ENCODE measurements around the gene CSF1.

CSF1 gene

DNA sequence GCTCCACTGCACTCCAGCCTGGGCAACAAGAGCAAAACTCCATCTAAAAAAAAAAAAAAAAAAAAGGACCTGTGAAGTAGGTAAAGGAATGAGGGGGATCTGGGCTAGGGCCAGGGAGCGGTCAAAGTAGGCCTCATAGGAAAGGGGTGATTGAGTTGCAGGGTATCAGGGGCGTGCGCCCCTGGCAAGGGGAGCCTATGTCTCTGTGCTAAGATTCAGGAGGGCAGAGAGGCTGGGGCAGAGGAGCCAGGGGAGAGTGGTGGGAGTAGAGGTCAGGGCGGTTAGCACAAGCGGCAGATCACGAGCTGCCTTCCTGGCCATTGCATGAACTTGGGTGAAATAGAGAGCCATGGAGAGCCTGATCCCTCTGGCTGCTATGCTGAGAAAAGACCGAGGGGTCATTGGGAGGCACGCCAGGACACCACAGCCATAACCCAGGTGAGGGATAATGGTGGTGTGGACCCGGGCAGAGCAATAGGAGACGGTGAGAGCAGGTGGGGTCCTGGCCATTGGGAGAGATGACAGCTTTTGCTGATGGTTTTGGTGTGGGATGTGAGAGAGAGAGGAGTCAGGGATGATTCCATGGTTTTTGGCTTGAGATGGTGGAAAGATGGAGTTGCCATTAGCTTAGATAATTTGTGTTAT lies 30.6 kb upstream of the CSF1 start:
- H3K27ac Mint-ChIP-seq, result peak overlapping the region; percentile 15 to 60
- no peak overlapping the region for H3K4me3 Mint-ChIP-seq
- peaks cover 11% of the 10 kb centered on the region for H3K4me1 Mint-ChIP-seq
- no peak for DNase-seq
- H3K9me3 Mint-ChIP-seq, result no peaks in the 10 kb centered on the region
- no peaks in the 10 kb centered on the region for H3K27me3 Mint-ChIP-seq
- no peak for ATAC-seq

DNA sequence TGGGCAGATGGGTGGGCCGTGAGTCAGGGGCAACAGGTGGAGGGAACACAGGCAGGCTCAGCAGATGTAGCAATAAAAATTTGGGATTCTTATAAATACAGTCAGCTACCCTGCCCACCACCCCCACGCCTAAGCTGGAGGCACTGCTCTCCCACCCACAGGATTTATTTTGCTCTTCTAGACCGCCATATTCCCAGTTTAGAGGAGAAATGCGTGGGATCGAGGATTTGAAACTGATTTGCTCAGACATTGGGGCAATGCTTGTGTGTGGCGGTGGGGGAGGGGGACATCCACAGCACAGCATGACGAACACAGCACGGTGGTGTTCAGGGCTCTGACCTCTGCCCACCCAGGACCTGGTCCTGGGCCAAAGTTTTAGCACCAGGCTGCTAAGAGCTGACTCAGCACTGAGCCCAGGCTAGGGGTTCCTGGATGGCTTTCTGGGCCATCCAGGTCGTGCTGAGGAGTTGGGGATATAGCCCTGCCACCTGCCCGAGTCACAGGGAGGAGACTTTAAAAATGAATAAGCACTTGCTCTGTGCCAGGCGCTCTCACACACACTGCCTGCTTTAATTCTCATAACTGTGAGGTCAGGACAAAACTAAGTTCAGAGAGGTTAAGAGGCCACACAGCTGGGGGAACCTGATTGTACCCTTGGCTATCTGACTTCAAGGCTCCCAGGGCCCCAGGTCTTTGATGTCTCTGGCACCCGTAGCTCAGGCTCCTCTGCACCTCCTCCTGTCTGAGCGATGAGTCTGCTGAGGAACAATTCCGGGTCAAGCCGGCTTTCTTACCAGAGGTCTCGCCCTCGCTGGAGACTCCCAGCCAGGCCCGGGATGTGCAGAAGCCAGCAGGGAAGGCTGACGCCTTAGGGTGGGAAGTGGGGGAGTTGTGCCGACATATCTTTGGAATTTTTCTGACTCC lies 29.4 kb upstream of the CSF1 start:
- H3K9me3 Mint-ChIP-seq, result no peaks in the 10 kb centered on the region
- H3K27me3 Mint-ChIP-seq, result no peaks in the 10 kb centered on the region
- peak overlapping the region; percentile 51 to 54 for H3K27ac Mint-ChIP-seq
- no peak for DNase-seq
- H3K4me3 Mint-ChIP-seq, result no peak overlapping the region
- no peak for ATAC-seq
- peaks cover 11% of the 10 kb centered on the region for H3K4me1 Mint-ChIP-seq

DNA sequence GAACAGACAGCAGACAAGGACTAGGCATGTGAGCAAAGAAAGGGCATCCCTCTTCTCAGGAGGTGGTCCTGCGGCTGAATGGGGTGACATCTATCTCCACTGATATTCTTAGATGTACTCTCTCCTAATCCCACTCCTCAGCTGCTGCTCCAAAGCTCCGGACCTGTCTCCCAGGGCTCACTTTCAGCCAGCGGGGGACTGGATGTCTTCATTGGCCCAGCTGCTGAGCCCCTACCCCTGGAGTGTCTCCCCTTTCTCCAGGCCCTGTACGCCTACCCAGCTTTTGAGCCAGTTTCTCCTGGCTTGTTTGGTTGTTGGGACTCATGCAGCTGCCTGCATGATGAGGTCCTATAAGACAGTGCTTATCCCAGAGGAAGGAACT lies 28.8 kb upstream of the CSF1 start:
- DNase-seq (no peak), ATAC-seq (no peak)
- Mint-ChIP-seq H3K27me3 (no peaks in the 10 kb centered on the region), H3K4me1 (peaks cover 11% of the 10 kb centered on the region), H3K4me3 (no peak overlapping the region), H3K9me3 (no peaks in the 10 kb centered on the region), H3K27ac (peak overlapping the region in 1 of 2 donors; percentile 50)

- H3K4me1 Mint-ChIP-seq, result peaks cover 11% of the 10 kb centered on the region
- H3K27ac Mint-ChIP-seq, result peak overlapping the region in 1 of 2 donors; percentile 65
- no peaks in the 10 kb centered on the region for H3K9me3 Mint-ChIP-seq
- H3K4me3 Mint-ChIP-seq, result no peak overlapping the region
- no peaks in the 10 kb centered on the region for H3K27me3 Mint-ChIP-seq
- ATAC-seq (no peak), DNase-seq (no peak)
Observed at GRCh38 chr1:109882288-109883245, 28.1 kb upstream of the CSF1 start.

DNA sequence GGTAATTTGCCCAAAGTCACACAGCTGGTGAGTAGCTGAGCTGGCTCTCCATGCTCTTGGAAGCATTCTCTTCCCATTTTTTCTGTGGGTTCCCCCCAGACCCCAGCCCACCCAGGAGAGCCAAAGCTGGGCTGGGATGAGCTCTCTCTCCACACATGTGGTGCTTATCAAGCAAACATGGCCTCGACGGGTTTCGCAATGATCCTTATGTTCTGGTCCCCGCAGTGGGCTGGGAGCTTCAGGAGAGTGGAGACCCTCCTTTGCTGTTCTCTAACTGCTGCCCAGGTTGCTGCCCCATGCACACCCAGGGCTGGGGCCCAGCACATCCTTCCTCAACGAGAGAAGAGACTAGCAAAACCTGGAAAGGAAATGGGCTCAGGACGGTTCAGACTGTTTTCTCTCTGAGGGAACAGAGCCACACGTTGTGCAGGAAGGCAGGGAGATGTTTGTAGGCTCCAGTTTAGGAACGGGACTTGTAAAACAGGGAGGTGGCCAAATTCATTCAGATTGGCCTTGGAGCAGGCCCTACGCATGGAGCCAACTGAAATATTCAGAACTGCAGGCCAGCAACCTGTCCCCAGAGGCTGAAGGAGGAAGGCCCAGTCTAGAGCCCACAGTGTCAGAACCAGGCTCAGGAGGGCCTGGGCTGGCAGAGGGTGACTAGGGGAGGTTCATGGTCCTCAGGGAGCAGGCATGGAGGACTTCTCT lies 27.2 kb upstream of the CSF1 start:
- Mint-ChIP-seq H3K27me3 (no peaks in the 10 kb centered on the region), H3K9me3 (no peaks in the 10 kb centered on the region), H3K4me1 (peaks cover 11% of the 10 kb centered on the region), H3K27ac (peak overlapping the region; percentile 12 to 44), H3K4me3 (no peak overlapping the region)
- DNase-seq (no peak), ATAC-seq (no peak)

DNA sequence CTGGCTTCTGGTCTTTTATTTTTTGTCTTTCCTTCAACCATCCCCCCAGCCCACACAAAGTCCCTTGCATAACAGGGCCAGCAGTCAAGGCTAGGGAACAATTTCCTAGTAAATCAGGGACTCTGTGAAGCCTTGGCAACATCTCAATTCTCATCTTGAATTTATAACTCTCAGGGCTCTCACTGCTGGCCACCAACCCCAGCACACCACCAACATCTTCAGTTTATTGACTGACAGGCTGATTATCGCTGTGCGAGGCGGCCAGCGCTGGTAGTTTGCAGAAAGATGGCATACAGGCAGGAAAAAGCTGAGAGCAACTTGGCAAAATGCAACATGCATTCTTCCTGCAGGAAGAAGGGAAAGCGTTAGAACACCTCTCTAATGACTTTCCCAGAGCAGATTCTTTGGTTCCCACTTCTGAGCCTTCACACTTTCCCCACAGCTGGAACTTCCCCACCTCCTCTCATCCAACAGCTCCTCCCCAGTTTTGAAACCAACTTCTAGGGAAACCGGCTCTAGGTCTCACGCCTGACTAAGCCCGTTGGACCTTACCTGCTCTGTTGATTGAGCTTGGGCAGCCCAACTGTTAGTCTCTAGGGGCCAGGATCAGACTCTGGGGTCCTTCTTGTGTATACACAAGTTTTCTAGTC lies 26.3 kb upstream of the CSF1 start:
- ATAC-seq, result no peak
- no peak for DNase-seq
- Mint-ChIP-seq H3K4me3 (no peak overlapping the region), H3K27me3 (no peaks in the 10 kb centered on the region), H3K9me3 (no peaks in the 10 kb centered on the region), H3K27ac (no peak overlapping the region), H3K4me1 (peaks cover 11% of the 10 kb centered on the region)

DNA sequence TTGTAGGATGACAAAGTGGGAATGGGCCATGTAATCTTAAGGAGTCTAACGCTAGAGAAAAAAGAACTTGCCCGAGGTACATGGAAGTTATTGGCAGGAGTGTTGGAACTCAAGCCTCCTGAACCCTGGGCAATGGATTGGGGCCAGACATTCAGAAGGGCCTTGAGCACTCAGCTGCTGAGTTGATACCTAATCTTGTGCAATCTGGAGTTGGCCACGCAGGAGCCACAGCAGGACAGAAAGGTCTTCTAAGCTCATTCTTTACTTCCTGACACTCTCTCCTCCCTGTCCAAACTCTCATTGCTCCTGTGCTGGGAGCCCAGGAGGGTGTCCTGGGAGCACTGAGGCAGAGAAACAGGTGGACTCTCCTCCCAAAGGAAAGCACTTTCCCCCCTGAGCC lies 25.1 kb upstream of the CSF1 start:
- ATAC-seq, result no peak
- Mint-ChIP-seq H3K27ac (no peak overlapping the region), H3K4me1 (peaks cover 22% of the 10 kb centered on the region), H3K27me3 (no peaks in the 10 kb centered on the region), H3K9me3 (no peaks in the 10 kb centered on the region), H3K4me3 (no peak overlapping the region)
- no peak for DNase-seq

DNA sequence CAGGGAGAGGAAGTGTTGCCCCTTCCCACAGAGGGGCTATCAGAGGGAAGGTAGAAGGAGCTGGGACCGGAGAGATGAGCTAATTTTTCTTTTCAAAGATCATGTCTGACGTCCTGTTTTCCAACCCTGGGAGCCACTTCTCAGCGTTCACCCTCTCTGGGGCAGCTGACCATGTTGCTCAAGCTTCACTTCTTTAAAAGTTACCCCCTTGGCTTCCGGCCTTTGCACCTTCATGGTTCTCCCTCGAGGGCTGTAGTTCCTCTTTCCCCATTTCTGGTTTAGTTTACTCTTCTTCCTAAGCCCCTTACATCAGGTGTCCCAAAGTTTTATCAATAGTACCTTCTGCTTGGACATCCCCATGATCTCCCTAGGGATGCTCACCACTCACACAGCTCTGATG lies 23.8 kb upstream of the CSF1 start:
- ATAC-seq, result no peak
- peaks cover 32% of the 10 kb centered on the region for H3K4me1 Mint-ChIP-seq
- no peak overlapping the region for H3K4me3 Mint-ChIP-seq
- no peak overlapping the region for H3K27ac Mint-ChIP-seq
- H3K9me3 Mint-ChIP-seq, result no peaks in the 10 kb centered on the region
- H3K27me3 Mint-ChIP-seq, result no peaks in the 10 kb centered on the region
- no peak for DNase-seq

DNA sequence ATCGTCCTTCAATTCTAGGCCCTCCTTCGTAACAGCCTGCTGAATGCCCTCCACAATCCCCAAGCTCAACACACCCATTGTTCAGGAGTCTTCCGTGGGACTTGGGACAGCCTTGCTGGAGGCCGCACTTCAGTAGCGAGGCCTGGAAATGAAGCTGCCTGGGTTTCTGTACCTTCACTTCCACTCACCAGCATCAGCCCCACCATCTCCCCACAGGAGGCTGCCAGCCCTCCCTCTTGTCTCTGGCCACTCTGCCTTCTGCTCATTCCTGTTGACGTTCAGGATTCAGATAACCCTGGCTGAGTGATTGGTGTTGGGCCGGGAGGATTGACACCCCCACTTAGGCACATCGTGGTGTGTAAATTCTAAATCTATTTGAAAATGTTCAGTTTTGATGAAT lies 23.4 kb upstream of the CSF1 start:
- Mint-ChIP-seq H3K9me3 (no peaks in the 10 kb centered on the region), H3K4me3 (no peak overlapping the region), H3K4me1 (peaks cover 36% of the 10 kb centered on the region), H3K27me3 (no peaks in the 10 kb centered on the region), H3K27ac (no peak overlapping the region)
- ATAC-seq (no peak), DNase-seq (no peak)

- Mint-ChIP-seq H3K9me3 (no peaks in the 10 kb centered on the region), H3K4me1 (peaks cover 38% of the 10 kb centered on the region), H3K4me3 (no peak overlapping the region), H3K27me3 (no peaks in the 10 kb centered on the region), H3K27ac (no peak overlapping the region)
- no peak for ATAC-seq
- no peak for DNase-seq
Observed at GRCh38 chr1:109887884-109888283, 22.8 kb upstream of the CSF1 start.

DNA sequence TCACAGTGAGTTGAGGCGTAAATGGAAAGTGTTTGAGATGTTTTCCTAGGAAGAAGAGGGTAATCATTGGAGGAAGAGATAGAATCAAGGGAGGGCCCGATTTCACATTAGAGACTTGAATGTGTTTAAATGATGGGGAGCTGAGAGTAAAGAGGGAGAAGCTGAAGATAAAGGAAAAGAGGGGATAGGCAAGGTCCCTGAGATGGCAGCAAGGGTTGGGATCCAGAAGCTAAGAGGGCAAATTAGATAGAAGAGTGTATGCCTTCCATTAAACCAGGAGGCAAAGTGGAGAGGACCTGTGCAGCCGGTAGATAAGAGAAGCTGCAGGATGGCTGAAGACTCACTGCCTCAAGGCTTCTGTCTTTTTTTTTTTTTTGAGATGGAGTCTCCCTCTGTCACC lies 21.6 kb upstream of the CSF1 start:
- Mint-ChIP-seq H3K27me3 (no peaks in the 10 kb centered on the region), H3K4me3 (no peak overlapping the region), H3K9me3 (no peaks in the 10 kb centered on the region), H3K27ac (no peak overlapping the region), H3K4me1 (peaks cover 32% of the 10 kb centered on the region)
- ATAC-seq, result no peak
- no peak for DNase-seq

DNA sequence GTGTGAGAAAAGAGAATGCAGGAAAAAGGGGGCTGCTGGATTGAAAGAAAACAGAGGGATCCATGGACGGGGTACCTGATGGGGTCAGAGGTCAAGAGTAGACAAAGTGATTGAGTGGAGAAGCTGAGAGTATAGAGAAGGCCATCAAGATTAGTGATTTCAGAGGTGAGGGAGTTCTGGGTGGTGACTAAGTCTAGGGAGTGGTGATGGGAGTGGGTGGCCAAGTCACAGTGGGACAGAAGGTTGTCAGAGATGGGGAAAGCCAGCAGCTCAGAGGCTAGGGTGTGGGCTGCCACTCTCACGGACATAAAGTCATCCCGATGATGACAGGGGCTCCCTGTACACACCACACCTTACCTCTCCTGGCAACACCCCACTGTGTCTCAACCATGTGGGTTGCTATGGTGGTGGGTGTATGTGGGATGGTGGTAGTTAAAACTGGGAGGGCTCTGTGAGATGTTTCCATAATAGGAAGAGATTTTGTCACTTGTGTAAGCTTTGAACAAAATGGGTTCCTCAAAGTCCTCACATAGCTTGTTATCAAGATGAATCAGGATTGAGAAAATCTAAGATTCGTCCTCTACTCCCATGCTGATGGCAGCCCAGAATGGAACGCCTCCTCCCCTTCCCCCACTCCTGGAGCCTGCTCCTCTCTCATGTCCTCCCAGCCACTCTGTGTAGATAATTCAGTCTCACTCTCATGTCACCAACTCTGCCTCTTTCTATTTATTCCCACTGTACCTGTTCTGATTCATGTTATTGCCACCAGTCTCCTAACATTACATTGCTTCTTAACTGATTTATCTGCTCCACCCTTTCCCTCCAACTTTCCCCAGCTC lies 20.3 kb upstream of the CSF1 start:
- DNase-seq (peak in 1 of 2 donors; percentile 43), ATAC-seq (peak; percentile 86)
- peaks cover 27% of the 10 kb centered on the region for H3K4me1 Mint-ChIP-seq
- no peak overlapping the region for H3K4me3 Mint-ChIP-seq
- no peaks in the 10 kb centered on the region for H3K9me3 Mint-ChIP-seq
- no peaks in the 10 kb centered on the region for H3K27me3 Mint-ChIP-seq
- H3K27ac Mint-ChIP-seq, result peak overlapping the region in 1 of 2 donors; percentile 80

DNA sequence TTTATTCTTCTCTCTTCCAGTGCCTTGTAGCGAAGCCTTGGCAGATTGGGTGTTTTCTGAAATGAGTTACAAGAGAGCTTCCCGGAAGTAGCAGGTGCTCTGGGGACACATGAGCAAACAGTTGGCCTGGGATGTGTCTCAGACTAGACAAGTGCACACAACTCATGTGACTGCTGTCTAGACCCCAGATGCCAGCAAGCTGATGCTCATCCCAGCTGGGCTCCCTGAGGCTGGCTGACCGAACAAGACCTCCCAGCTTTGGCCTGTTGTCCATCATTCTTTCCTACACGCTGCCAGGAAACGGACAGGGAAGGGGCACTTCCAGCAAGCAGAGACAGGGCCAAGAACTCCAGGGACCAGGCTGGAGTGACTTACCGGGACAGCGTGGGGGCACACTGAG lies 18.7 kb upstream of the CSF1 start:
- ATAC-seq (no peak), DNase-seq (no peak)
- Mint-ChIP-seq H3K27ac (no peak overlapping the region), H3K4me3 (no peak overlapping the region), H3K9me3 (no peaks in the 10 kb centered on the region), H3K27me3 (no peaks in the 10 kb centered on the region), H3K4me1 (peaks cover 27% of the 10 kb centered on the region)

Measured in stimulated activated naive CD8-positive, alpha-beta T cell treated with anti-CD3 and anti-CD28 coated beads, Interleukin-15, amount 100 ng/mL, for 72 hours (primary cell).